IPS-20b (cell line): ENCODE data around the gene MAP1LC3A.

Source experiments
- H3K27ac ChIP-seq: one replicate; pipeline ENCODE4 v1.5.1; 2013; ENCODE audit warnings: low read length
- H3K27me3 ChIP-seq: 2 replicates; pipeline ENCODE4 v1.6.1; 2013; ENCODE audit warnings: mild to moderate bottlenecking, low read length, inconsistent platforms; ENCODE audit not compliant: insufficient read depth
- H3K36me3 ChIP-seq: 2 replicates; pipeline ENCODE4 v1.6.1; 2013; ENCODE audit warnings: low read depth, mild to moderate bottlenecking, inconsistent platforms, low read length, moderate library complexity; ENCODE audit not compliant: insufficient read depth
- H3K4me1 ChIP-seq: 2 replicates; pipeline ENCODE4 v1.6.1; 2013; ENCODE audit warnings: mild to moderate bottlenecking, control low read depth, inconsistent platforms, low read length, moderate library complexity; ENCODE audit not compliant: insufficient read depth
- H3K4me3 ChIP-seq: 2 replicates; pipeline ENCODE4 v1.5.1; 2013; ENCODE audit warnings: mild to moderate bottlenecking, low read length, inconsistent platforms
- H3K9ac ChIP-seq: 2 replicates; pipeline ENCODE4 v1.6.1; 2013; ENCODE audit warnings: low read depth, mild to moderate bottlenecking, inconsistent platforms, low read length, moderate library complexity
- H3K9me3 ChIP-seq: 2 replicates; pipeline ENCODE4 v1.6.1; 2013; ENCODE audit warnings: mild to moderate bottlenecking, low read depth, low read length, inconsistent platforms; ENCODE audit not compliant: insufficient read depth

Gene MAP1LC3A

DNA sequence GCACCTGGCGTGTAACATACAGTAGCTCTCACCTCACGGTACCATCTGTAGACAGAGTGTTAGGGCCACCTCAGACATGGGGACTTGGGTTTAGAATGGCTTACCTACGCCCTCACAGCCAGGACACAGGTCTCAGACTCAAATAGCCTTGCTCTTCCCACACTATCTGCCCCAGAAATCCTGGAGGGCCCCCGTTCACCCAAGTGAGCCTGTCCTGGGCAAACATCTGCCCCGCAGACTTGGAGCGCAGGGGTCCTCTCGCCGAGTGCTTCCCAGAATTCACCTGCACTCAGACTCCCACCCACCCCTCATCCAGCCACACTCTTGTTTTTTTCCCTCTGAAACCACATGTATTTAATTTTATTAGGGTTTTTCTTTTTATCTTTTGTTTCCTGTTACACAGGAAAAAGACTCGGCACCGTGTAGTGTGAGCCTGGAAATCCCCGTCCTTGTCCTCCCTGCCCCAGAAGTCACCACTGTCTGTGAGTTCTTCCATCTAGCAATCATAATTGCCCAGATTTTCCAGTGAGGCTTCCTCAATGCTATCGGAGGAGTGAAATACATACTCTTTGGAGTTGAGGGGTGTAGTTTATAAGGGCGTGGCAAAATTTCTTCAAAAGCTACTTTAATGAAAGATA lies 17.1 kb upstream of the MAP1LC3A start:
- Histone ChIP-seq H3K27me3 (peaks cover 9% of the 10 kb centered on the region; the same call in 1 of the 2 replicates), H3K4me3 (no peak overlapping the region), H3K4me1 (no peaks in the 10 kb centered on the region), H3K36me3 (peaks cover 40% of the 10 kb centered on the region), H3K27ac (no peak overlapping the region), H3K9ac (no peak overlapping the region), H3K9me3 (no peaks in the 10 kb centered on the region)

- H3K4me1 ChIP-seq: no peaks in the 10 kb centered on the region
- peaks cover 37% of the 10 kb centered on the region for H3K36me3 ChIP-seq
Measured at GRCh38 chr20:34541917-34542316, 16.6 kb upstream of the MAP1LC3A start.

GRCh38 chr20:34542439-34542838 lies 16.1 kb upstream of the MAP1LC3A start:
- H3K9me3 ChIP-seq: no peaks in the 10 kb centered on the region
- H3K36me3 ChIP-seq: peaks cover 32% of the 10 kb centered on the region
- no peak overlapping the region for H3K9ac ChIP-seq
- H3K27ac ChIP-seq: no peak overlapping the region
- no peaks in the 10 kb centered on the region for H3K4me1 ChIP-seq
- no peak overlapping the region for H3K4me3 ChIP-seq
- H3K27me3 ChIP-seq: peaks cover 9% of the 10 kb centered on the region; the same call in 1 of the 2 replicates

More at GRCh38 chr20:34541917-34542316, 16.6 kb upstream of the MAP1LC3A start:
- H3K9ac ChIP-seq: no peak overlapping the region
- H3K9me3 ChIP-seq: no peaks in the 10 kb centered on the region
- no peak overlapping the region for H3K27ac ChIP-seq
- H3K4me3 ChIP-seq: no peak overlapping the region
- peaks cover 9% of the 10 kb centered on the region; the same call in 1 of the 2 replicates for H3K27me3 ChIP-seq

DNA sequence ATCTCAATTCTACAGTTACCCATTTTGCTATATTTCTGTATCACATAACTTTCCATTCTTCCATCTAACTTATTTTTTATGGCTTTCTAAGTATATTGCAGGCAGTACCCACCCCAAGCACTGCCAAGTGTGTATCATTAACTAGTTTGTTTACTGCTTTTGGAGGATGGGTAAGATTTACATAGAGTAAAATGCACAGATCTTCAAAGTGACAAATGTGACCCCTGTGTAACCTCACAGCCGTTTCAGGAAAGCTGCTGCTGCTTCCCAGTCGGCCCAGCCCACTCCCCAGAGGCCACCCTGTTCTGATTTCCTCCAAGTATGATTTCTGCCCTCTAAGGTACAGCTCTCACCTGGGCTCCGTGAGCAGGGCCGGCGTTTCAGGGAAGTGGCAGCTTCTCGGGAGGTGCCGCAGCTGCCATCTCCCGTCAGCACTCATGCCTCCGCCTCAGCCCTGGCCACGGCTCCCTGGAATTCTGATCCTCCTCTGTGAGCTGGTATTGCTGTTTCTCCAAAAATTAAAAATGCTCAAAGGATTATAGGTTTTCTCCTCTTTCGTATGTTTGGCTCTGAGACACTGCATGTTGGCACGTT lies 15.0 kb upstream of the MAP1LC3A start:
- Histone ChIP-seq H3K9me3 (no peaks in the 10 kb centered on the region), H3K27me3 (peaks cover 9% of the 10 kb centered on the region; the same call in 1 of the 2 replicates), H3K4me1 (no peaks in the 10 kb centered on the region), H3K27ac (no peak overlapping the region), H3K36me3 (peaks cover 28% of the 10 kb centered on the region), H3K4me3 (no peak overlapping the region), H3K9ac (no peak overlapping the region)

DNA sequence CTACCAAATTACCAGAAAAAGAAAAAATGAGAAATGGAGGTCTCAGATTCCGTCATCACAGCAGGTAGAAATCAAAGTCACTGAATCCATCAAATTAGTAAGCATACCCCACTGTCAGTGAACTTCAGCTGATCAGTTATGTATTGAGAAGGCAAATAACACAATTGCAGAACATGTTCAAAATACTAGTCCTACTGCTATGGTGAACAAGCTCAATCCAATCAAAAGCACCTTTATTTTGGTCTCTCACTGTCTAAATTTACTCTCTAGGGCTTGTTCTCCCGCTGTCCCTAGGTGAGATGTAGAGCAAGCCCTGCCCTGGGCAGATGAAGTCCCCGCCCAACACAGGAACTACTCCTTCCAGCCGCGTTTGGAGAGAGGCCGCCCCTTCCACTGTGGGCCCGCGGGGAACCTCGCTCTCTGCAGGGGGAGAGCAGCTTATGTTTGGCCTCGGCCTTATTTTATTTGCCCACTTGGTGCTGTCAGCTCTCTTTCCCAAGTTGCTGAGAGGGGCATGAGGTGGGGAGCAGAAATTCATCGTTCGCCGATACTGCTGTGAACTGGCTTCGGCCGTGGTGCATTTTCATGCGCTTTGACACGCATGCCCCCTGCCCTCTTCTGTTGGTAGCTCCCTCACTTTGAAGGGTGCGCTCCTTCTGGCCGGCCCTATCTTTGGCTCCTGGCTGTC lies 14.3 kb upstream of the MAP1LC3A start:
- peak overlapping the region; percentile 66; the same call in 1 of the 2 replicates for H3K4me3 ChIP-seq
- H3K9ac ChIP-seq: peak overlapping the region; percentile 25; the same call in 1 of the 2 replicates
- H3K36me3 ChIP-seq: peaks cover 22% of the 10 kb centered on the region
- H3K4me1 ChIP-seq: no peaks in the 10 kb centered on the region
- no peaks in the 10 kb centered on the region for H3K9me3 ChIP-seq
- no peak overlapping the region for H3K27ac ChIP-seq
- peaks cover 9% of the 10 kb centered on the region; the same call in 1 of the 2 replicates for H3K27me3 ChIP-seq

- Histone ChIP-seq H3K9me3 (no peaks in the 10 kb centered on the region), H3K27ac (no peak overlapping the region), H3K4me1 (no peaks in the 10 kb centered on the region), H3K27me3 (peaks cover 9% of the 10 kb centered on the region; the same call in 1 of the 2 replicates), H3K4me3 (no peak overlapping the region), H3K36me3 (peaks cover under 1% of the 10 kb centered on the region; the same call in 1 of the 2 replicates), H3K9ac (no peak overlapping the region)
Measured at GRCh38 chr20:34546751-34547181, 11.8 kb upstream of the MAP1LC3A start.

DNA sequence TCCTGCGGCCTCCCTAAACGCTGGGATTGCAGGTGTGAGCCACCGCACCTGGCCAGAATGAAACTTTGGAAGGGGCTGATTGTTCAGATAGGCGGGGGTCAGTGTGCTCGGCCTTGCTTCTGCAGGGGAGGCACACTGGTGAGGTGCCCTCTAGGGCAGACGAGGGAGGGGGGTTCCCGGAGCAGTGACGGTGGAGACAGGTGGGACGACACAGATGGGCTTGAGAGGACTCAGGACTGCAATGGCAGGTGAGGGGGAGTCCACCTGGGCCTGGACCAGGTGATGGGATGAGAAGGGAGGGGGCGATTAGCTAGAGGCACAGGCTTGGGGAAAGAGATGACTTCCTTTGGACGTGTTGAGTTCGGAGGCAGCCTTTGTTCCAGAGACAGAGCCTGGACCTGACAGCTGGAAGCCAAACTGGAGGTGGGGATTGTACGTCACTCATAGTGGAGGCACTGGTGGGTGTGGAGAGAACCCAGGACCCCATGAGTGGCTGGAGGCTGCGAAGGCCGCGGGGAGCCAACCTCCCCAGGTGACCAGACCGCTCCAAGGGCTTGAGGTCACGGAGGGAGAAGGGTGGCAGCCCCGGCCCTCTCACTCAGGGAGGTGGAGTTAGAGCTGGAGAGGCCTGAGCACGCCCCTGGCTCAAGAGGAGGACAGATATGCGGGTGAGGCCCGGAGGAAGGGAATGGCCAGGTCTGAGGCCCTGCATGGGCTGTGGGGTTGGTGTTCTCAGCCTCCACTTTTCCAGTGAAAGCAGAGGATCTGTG lies 10.5 kb upstream of the MAP1LC3A start:
- Histone ChIP-seq H3K27me3 (peaks cover 9% of the 10 kb centered on the region; the same call in 1 of the 2 replicates), H3K27ac (no peak overlapping the region), H3K9me3 (no peaks in the 10 kb centered on the region), H3K4me3 (no peak overlapping the region), H3K9ac (no peak overlapping the region), H3K4me1 (no peaks in the 10 kb centered on the region), H3K36me3 (no peaks in the 10 kb centered on the region)

GRCh38 chr20:34549291-34549928 lies 9.1 kb upstream of the MAP1LC3A start:
- Histone ChIP-seq H3K4me1 (no peaks in the 10 kb centered on the region), H3K27me3 (peaks cover 9% of the 10 kb centered on the region; the same call in 1 of the 2 replicates)

DNA sequence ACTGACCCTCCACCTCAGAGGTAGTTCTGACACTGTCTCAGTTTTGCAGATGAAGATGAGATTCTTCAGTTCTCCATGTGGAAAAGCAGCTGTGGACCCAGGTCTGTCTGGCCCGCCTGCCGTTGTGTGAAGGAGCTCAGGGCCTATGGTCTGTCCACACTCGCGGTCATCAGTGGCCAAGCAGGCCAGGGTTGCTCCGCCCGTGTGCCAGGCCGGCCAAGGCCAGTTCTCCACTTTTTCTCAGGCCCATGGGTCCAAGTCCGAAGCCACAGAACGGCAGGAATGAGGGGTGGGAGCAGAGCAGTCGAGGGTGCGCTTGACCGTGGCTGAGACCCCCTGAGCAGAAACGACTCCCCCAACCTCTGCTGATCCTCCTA lies 8.6 kb upstream of the MAP1LC3A start:
- Histone ChIP-seq H3K4me1 (no peaks in the 10 kb centered on the region), H3K9me3 (no peaks in the 10 kb centered on the region), H3K9ac (no peak overlapping the region), H3K36me3 (no peaks in the 10 kb centered on the region), H3K27me3 (peaks cover 6% of the 10 kb centered on the region; the same call in 1 of the 2 replicates), H3K4me3 (0 out of 2 replicates have a peak overlapping the region, but pooled peaks have one; percentile 14), H3K27ac (no peak overlapping the region)

More at GRCh38 chr20:34549291-34549928, 9.1 kb upstream of the MAP1LC3A start:
- Histone ChIP-seq H3K9me3 (no peaks in the 10 kb centered on the region), H3K4me3 (0 out of 2 replicates have a peak overlapping the region, but pooled peaks have one; percentile 14), H3K9ac (no peak overlapping the region), H3K27ac (no peak overlapping the region), H3K36me3 (no peaks in the 10 kb centered on the region)

- Histone ChIP-seq H3K36me3 (no peaks in the 10 kb centered on the region), H3K4me1 (no peaks in the 10 kb centered on the region), H3K4me3 (no peak overlapping the region), H3K9me3 (no peaks in the 10 kb centered on the region), H3K27me3 (no peaks in the 10 kb centered on the region), H3K27ac (no peak overlapping the region), H3K9ac (no peak overlapping the region)
Measured at GRCh38 chr20:34552569-34552968, 5.9 kb upstream of the MAP1LC3A start.
